GM12864 (cell line): Measurements from ENCODE around the gene ITIH1.
A peak's percentile ranks its signal among the peaks of the same experiment; 100 is the strongest.

Experiments used
- DNase-seq: peaks from one replicate; pipeline ENCODE4 v3.0.0-alpha.2; 2011; ENCODE audit warnings: low read depth
- H3K4me3 ChIP-seq: 2 replicates; pipeline ENCODE4 v1.5.1; 2011; ENCODE audit warnings: mild to moderate bottlenecking, low read depth, low read length, control low read depth
- TF ChIP-seq, protein P1 (sequence below): IDR thresholded peaks from 2 replicates; pipeline ENCODE4 v1.5.1; 2011; ENCODE audit warnings: low read depth, mild to moderate bottlenecking, moderate library complexity, low read length, control low read depth, inconsistent platforms; ENCODE audit errors: missing control alignments

ITIH1 gene

DNA sequence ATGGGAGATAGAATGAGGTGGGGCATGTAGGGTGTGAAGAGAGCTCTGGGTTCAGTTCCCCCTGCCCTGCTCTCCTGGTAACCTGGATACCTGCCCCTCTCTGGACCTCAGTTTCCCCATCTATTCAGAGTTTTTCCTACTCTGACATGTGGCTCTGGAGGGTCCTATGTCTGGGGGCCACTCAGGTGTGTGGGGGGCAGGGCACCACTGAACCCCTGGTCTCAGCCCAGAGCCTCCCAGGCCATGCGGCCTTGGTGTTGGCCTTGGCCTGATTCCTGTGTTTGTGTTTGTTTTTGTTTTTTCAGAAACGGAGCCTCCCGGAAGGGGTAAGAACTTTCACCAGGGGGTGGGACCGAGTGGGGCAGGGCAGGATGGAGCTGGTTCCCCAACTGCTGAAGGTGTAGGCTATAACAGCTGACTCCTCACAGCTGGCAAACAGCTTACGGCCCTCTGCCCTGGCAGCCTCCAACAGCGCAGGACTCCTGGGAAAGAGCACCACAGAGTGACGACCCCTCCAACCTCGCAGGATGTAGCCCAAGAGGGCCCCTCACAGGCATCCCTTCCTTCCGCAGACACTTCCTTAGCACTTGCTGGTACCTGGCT is 18.0 kb downstream of the ITIH1 start:
- H3K4me3 ChIP-seq = no peak overlapping the region
- DNase-seq = no peak
- TF ChIP-seq, protein P1, sequence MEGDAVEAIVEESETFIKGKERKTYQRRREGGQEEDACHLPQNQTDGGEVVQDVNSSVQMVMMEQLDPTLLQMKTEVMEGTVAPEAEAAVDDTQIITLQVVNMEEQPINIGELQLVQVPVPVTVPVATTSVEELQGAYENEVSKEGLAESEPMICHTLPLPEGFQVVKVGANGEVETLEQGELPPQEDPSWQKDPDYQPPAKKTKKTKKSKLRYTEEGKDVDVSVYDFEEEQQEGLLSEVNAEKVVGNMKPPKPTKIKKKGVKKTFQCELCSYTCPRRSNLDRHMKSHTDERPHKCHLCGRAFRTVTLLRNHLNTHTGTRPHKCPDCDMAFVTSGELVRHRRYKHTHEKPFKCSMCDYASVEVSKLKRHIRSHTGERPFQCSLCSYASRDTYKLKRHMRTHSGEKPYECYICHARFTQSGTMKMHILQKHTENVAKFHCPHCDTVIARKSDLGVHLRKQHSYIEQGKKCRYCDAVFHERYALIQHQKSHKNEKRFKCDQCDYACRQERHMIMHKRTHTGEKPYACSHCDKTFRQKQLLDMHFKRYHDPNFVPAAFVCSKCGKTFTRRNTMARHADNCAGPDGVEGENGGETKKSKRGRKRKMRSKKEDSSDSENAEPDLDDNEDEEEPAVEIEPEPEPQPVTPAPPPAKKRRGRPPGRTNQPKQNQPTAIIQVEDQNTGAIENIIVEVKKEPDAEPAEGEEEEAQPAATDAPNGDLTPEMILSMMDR = no peak

DNA sequence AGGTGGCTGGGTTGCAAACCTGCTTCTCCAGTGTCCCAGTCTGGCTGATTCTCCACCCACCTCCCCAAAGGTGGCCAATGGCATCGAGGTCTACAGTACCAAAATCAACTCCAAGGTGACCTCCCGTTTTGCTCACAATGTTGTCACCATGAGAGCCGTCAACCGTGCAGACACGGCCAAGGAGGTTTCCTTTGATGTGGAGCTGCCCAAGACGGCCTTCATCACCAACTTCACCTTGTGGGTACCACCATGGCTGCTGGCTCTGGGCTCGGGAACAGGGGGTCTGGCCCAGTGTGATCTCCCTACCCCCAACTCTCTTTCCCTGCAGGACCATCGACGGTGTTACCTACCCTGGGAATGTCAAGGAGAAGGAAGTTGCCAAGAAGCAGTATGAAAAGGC is 19.0 kb downstream of the ITIH1 start:
- DNase-seq = no peak
- H3K4me3 ChIP-seq = no peak overlapping the region
- TF ChIP-seq, protein P1 = no peak

DNA sequence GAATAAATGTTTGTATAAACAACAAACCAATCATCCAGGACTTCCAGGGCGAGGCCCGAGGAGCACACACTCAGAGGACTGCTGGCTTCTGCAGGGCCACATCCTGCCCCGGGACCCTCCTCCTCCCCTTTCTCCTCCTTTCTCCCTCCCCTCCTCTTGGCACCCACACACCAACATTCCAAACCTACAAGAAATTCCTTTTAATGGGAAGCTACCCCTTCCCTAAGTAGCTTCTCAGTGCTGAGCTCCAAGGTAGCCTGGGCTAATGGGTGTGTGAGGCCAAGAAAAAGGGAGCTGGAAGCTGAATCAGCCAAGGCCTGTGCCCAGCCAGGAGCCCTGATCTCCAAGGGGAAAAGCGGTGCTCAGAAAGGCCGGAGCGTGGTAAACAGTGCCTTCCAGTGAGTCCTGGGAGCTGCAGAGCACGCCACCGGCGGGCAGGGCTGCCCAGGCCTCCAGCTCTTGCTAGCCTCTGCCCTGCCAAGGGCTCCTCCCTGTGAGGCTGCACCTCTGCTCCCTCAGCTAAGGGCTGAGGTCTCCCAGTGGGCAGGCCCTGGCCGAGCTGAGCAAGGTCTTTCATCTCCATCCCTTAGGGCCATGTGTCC is 21.1 kb downstream of the ITIH1 start:
- no peak overlapping the region for H3K4me3 ChIP-seq
- TF ChIP-seq, protein P1 = no peak
- no peak for DNase-seq

DNA sequence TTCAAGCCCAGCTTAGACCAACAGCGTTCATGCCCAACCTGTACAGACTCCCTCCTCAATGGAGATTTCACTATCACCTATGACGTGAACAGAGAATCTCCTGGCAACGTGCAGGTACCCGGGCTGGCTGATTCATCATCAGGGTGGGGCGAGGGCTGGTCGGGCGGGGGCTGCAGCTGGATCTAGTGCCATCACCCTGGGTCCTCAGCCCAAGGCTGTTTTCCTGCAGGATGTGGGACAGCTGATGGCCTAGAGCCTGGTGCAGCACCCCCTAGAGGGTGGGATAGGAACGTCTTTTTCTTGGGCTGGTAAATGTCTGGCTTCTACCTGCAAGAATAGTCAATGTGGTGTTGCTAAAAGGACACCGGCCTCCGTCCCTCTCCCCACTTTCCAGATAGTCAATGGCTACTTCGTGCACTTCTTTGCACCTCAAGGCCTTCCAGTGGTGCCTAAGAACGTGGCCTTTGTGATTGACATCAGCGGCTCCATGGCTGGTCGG is 21.6 kb downstream of the ITIH1 start:
- DNase-seq = no peak
- H3K4me3 ChIP-seq = no peak overlapping the region
- TF ChIP-seq, protein P1 = peak; percentile 79

DNA sequence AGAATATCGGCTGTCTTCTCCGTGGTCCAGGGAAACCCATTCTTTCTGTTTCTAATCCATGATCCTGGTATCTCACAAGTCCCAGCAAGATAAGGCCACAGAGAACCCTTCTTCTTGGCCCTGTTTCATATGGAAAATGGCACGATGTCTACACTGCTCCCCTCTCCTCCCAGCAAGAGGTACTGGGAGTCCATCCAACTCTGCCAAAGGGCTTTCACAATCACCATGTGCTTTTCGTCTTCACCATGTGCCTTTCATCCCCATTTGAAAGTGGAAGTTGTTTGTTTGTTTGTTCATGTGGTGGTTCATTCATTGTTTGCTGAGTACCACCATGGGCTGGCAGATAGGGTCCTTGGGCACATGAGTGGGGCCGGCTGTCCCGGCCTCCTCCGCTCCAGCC is 22.7 kb downstream of the ITIH1 start:
- TF ChIP-seq, protein P1 = no peak
- H3K4me3 ChIP-seq = no peak overlapping the region
- no peak for DNase-seq

DNA sequence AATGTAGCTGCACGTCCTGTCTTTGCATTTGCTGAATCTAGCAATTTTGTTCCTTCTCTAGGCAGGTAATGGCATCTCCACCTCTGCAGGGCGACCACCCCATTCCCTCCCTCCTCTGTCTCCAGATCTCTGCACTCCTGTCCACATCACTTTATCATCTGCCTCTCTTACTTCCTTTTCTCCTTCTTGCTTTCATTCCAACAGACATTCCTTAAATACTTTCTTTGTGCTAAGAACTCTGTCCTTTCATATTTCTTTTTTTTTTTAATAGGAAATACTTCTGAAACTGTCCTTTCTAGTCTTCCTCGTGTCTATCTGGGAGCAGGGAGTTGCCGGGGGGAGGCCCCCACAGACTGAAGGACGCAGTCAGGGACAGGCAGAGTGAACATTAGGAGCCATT is 24.4 kb downstream of the ITIH1 start:
- H3K4me3 ChIP-seq = no peak overlapping the region
- TF ChIP-seq, protein P1 = no peak
- DNase-seq = no peak
